ENCODE measurements around the gene OST4.

DNA sequence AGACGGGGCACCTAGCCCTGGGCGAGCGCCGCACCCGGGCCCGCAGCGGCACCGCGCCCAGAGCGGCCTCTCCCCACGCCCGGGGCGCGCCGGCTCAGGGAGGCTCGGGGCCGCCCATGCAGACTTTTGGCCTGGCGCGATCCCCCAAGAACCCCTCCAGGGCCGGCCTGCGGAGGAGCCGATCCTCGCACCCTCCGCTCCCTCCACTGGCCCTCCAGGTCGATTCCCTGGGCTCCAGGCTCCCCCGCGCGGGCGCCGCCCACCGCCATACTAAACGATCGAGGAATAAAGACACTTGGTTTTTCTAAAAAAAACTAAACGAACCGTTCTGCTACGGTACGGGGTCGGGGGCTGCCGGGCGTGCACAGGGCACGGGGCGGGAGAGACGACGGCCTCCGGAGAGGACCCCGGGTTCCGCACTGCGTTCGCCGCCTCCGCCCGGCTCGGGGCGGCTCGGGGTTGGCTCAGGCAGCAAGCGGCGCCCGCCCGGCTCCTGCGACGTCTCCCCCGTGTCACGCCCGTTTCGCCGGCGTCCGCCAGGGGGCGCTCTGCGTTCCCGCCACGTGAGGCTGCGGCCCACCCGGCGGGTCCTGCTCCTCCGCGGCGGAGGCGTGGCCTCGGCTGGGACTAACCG is 14.8 kb upstream of the OST4 start:
- peak; percentile 80 to 98 for TF ChIP-seq CTCF (IDR thresholded peaks at IDR 0.05)
- TF ChIP-seq POLR2A (IDR thresholded peaks at IDR 0.05), result no peak
- TF ChIP-seq POLR2AphosphoS5 (IDR thresholded peaks at IDR 0.05), result peak in 1 of 3 donors; percentile 47
- no peak for TF ChIP-seq EP300 (IDR thresholded peaks at IDR 0.05)

Data from suprapubic skin (tissue), 4 donors.